ENCODE data around the gene SOX12. TPM values are rescaled to one million over a fixed set of nuclear protein-coding genes. Genes with fewer than 3 reads are reported as not detected.

SOX12 gene
- total RNA-seq, 1 experiment from 2014 or later = 40.4 TPM

GRCh38 chr20:330233-331149 lies 5.1 kb downstream of the SOX12 start:
- ChIA-PET POLR2A (no interaction called here), RAD21 (ENCODE audit: low non-redundant PET in 1 of 2, low total read pairs in 2 of 2, uncharacterized antibody in 2 of 2, unreplicated experiment in 2 of 2) (interaction anchor here (0.6 to 0.7 kb wide), 2 partner anchors 17 to 66 kb away, joined by 3 to 5 read pairs; no protein-coding TSS in a partner anchor), CTCF (interaction anchor here (0.6 to 1.6 kb wide), 12 partner anchors 9 to 438 kb away, joined by 3 to 5 read pairs (median 4); partner anchors contain the start of gene SLC52A3)
- Histone ChIP-seq H3K36me3 (ENCODE audit: control insufficient read depth in 1 of 2, insufficient read depth in 2 of 2, low read length in 2 of 2) (0 out of 4 replicates have a peak, but pooled peaks cover 0 to 3% of the 10 kb centered on the region in 2 experiments), H4K20me1 (ENCODE audit: insufficient read depth) (no peaks in the 10 kb centered on the region), H2AFZ (ENCODE audit: low read depth, low read length, poor library complexity, severe bottlenecking) (no peak overlapping the region), H3K27me3 (ENCODE audit: insufficient read depth, low read length) (no peaks in the 10 kb centered on the region), H3K27ac (ENCODE audit: low read depth, low read length) (no peak overlapping the region), H3K9me3 (ENCODE audit: control insufficient read depth in 1 of 2, insufficient read depth in 1 of 2, low read depth in 1 of 2, low read length in 2 of 2) (no peaks in the 10 kb centered on the region), H3K79me2 (ENCODE audit: insufficient read depth, low read length) (peaks cover 34% of the 10 kb centered on the region), H3K9ac (ENCODE audit: low read length) (no peak overlapping the region), H3K4me2 (ENCODE audit: low read length) (peak overlapping the region; percentile 7; the same call in 1 of the 2 replicates), H3K4me3 (replicated peaks in 1 of 2; ENCODE audit: low read depth in 1 of 2, low read length in 2 of 2) (no peak overlapping the region), H3K4me1 (ENCODE audit: control insufficient read depth in 1 of 2, insufficient read depth in 2 of 2, low read length in 2 of 2) (peaks cover 3 to 40% of the 10 kb centered on the region in 2 experiments; a peak in 3 of 4 replicates), H3K9me2 (ENCODE audit: insufficient read depth) (no peaks in the 10 kb centered on the region)
- no TSS peak for BruUV-seq (replicated peaks)
- intact Hi-C loops (cut with micrococcal nuclease) = no loop called here
- no peak for TF ChIP-seq YY1 (IDR thresholded peaks at IDR 0.05; ENCODE audit: extremely low read depth, insufficient replicate concordance, low read depth, low read length)
- TF ChIP-seq CTCF (IDR thresholded peaks at IDR 0.05 in 2 of 3, conservative IDR thresholded peaks at IDR 0.05 in 1 of 3; ENCODE audit: borderline replicate concordance in 1 of 3, insufficient read depth in 1 of 3, low read depth in 2 of 3, low read length in 2 of 3) = peak in 2 of 3 experiments; percentile 86 to 89; a peak in 4 of 6 replicates
- no peak for TF ChIP-seq TCF7L2 (IDR thresholded peaks at IDR 0.05; ENCODE audit: borderline replicate concordance, extremely low read depth, insufficient read depth, insufficient read length)
- peak; percentile 51 for TF ChIP-seq POLR2AphosphoS5 (IDR thresholded peaks at IDR 0.05; ENCODE audit: low read depth, low read length)
- peak; percentile 41 for ATAC-seq
- DNase-seq (ENCODE audit: low read depth, low spot score) = no peak

Data from HCT116 (cell line).